HG03175 (cell line): ENCODE data around the gene FAM234A.
"Not testable (repeated sequence)": the region's sequence is repeated elsewhere in the genome, so short reads cannot be mapped to it uniquely, and the experiment has no call there.

Experiments
- ATAC-seq: cut with Tn5 transposase; IDR thresholded peaks from one replicate; pipeline ENCODE4 v1.9.1; 2021; ENCODE audit warnings: mild to moderate bottlenecking, moderate library complexity; ENCODE audit not compliant: unreplicated experiment

FAM234A gene

GRCh38 chr16:230351-230750 is 4.3 kb upstream of the FAM234A start:
- not testable (repeated sequence) for ATAC-seq

- ATAC-seq, result no peak
Measured at GRCh38 chr16:230949-231348, 3.7 kb upstream of the FAM234A start.

DNA sequence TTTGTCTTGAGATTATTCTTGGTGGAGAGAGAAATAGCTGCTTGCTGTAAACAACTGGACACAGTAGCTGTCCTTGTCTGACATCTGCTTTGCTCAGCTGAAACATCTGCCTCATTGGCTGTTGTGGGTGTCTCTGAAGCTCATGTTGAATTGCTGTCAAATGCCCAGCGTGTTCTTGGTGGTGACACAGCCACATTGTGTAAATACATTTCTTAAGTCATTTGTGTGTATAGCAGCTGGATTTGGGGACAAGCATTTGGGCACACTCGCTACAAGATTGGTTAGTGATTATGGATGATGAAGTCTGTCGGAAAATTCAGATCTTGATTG is 5.3 kb downstream of the FAM234A start:
- ATAC-seq, result no peak

DNA sequence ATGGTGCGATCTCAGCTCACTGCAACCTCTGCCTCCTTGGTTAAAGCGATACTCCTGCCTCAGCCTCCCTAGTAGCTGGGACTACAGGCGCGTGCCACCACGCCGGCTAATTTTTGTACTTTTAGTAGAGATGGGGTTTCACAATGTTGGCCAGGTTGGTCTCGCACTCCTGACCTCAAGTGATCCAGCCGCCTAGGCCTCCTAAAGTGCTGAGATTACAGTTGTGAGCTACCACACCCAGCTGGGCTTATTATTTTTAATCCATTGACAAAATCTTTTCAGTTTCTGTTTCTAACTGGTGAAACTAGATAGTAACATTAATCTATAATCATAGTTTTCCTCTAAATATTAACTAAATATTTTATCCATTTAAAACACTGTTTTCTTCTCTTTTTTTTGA is 5.9 kb downstream of the FAM234A start:
- ATAC-seq, result no peak

GRCh38 chr16:242281-242680 is 7.7 kb downstream of the FAM234A start:
- no peak for ATAC-seq

DNA sequence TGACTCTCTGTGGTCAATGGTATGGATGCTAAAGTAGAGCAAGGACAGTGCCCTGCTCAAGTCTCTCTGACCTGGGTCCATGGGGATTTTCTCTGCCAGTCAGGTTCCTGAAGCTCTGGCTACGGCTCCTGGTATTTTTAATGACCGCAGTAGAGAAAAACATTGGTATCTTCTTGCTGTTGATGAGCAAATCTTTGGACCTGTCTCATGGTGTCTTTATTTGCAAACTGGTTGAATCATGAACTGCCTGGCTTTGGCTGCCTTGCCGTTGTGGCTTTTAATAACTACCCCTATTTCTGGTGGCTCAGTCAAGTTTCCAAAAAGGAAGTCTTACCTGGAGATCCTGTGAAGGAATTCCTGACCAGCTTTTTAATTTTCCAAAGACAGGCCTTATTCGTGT is 8.7 kb downstream of the FAM234A start:
- ATAC-seq, result no peak

DNA sequence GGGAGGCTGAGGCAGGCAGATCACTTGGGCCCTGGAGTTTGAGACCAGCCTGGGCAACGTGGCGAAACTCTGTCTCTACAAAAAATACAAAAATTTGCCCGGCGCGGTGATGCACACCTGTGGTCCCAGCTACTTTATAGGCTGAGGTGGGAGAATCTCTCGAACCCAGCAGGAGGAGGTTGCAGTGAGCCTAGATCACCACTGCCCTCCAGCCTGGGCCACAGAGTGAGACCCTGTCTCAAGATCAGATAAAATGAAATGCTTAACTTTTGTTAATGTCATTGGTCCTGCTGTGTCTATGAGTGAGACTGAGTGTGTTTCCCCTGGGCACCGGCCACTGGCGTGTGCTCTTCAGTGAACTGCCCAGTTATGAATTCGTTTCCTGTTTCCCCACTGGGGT is 10.5 kb downstream of the FAM234A start:
- no peak for ATAC-seq

DNA sequence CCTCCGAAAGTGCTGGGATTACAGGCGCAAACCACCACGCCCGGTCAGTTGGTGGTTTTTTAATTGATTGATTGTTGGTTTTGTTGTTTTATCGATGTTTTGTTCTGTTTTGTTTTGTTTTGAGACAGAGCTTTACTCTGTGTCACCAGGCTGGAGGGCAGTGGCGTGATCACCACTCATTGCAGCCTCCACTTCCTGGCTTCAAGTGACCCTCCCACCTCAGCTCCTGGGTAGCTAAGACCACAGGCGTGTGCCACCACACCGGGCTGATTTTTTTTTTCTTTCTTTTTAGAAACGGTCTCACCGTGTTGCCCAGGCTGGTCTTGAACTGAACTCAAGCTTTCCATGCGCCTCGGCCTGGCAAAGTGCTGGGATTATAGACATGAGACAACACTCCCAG is 12.4 kb downstream of the FAM234A start:
- ATAC-seq, result no peak

DNA sequence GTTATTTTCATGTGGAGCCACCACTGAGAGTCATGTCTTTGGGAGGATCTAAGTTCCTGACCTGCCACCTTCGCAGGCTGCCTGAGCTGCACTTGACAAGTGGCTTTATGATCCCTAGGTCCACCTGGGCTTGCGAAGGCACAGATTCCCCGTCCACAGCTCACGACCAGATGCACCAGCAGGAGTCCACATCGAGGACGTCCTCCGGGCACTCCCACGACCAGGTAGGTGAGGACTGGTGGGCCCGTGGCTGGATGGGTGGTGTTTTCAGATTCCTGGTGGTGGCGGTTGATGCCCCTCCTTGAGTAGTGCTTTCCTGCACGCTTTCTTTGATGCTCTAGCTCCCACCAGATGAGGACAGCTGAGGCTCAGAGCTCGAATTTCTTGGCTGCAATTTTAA is 14.8 kb downstream of the FAM234A start:
- no peak for ATAC-seq

DNA sequence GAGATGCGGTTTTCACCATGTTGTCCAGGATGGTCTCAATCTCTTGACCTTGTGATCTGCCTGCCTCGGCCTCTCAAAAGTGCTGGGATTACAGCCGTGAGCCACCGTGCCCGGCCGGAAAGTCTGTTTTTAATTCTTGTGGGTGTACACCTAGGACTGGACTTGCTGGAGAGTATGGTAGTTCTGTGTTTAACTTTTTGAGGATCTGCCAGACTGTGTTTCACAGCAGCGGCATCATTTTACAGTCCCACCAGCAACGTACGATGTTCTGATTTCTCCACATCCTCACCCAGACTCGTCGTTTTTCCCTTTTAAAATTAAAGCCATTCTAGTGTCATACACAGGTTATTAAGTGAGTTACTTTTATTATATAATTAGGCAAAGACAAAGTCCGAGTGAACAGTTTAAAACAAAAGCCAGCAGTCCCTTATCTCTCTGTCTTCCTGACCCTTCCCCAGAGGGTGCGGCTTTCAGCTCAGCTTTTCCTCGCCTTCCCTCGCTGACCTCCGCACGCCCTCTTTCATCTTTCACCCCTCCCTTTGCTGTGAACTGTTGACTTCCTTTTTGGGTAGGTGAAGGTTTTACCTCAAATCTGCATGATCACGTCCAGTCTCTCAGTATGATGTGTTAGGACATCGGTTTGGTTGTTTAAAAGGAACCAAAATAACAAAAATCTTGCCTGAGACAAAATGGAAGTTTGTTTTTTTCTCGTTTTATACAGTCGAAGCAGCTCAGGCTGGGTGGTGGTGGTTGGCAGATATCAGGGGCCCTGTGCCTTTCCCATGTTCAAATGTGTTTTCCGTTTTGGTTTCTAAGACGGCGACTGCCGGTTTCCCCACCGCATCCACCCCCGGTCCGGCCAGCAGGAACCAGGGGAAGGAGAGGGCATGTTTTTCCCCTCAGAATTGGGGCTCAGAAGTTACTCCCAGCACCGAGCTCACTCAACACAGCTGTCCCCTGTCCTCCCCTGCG is 18.0 kb downstream of the FAM234A start:
- no peak for ATAC-seq

GRCh38 chr16:253833-254232 is 19.2 kb downstream of the FAM234A start:
- ATAC-seq, result no peak

- no peak for ATAC-seq
Measured at GRCh38 chr16:254461-254860, 19.8 kb downstream of the FAM234A start.

GRCh38 chr16:255183-255582 is 20.6 kb downstream of the FAM234A start:
- ATAC-seq, result no peak

- not testable (repeated sequence) for ATAC-seq
Measured at GRCh38 chr16:258091-258490, 23.5 kb downstream of the FAM234A start.

DNA sequence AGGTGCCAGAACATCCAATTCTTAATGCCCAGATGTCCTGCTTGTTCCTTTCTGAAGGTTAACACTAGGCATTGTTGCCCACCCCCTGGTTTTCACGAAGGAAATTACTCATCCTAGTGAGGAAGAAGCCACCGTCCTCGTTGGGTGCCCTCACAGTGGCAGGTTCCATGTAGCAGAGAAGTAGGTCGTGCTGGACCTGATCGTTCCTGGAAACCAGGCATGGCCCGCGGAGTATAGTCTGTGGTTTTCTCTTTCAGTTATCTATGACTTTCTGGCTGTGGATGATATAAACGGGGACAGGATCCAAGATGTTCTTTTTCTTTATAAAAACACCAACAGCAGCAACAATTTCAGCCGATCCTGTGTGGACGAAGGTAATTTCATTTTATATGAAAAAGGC is 24.6 kb downstream of the FAM234A start:
- ATAC-seq, result no peak

GRCh38 chr16:259814-260253 is 25.2 kb downstream of the FAM234A start:
- ATAC-seq, result no peak

DNA sequence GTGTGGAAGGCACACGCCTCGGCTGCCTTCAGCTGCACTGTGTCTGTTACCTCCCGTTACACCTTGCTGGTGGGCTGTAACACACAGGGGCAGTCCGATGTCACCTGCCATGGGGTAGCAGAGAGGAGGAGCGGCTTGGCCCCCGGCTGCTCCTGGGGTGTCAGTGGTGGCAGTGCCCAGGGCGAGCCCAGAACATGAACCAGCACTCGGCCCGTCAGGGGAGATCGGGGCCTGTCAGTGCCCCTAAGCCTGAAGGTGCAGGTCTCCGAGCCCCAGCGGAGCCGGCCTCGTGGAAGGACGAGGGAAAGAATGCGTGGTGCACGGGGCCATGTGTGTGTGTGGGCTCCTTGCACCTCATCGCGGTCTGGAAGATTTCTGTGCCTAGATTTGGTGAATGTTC is 25.7 kb downstream of the FAM234A start:
- ATAC-seq, result no peak

- ATAC-seq, result no peak
Measured at GRCh38 chr16:261031-261691, 26.5 kb downstream of the FAM234A start.

DNA sequence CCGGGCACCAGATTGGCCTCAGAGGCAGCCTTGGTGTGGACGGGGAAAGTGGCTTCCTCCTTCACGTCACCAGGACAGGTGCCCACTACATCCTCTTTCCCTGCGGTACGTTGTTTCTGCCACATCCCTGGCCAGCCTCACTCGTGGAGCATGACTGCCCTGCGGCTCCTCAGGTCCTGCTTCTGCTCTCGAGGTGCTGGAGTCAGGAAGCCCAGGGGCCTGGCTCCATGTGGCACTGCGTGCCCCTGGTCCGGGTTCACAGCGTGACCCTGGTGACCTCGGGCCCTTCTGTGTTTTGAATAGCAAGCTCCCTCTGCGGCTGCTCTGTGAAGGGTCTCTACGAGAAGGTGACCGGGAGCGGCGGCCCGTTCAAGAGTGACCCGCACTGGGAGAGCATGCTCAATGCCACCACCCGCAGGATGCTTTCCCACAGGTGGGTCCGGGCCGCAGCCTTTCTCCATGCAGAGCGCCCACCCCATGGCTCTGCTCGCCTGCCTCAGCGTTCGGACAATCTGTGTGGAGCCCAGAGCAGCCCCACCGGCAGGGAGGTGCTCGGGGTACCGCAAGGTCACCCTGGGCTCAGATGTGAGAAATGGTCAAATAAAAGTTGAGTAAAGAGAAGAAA is 27.6 kb downstream of the FAM234A start:
- ATAC-seq, result no peak

DNA sequence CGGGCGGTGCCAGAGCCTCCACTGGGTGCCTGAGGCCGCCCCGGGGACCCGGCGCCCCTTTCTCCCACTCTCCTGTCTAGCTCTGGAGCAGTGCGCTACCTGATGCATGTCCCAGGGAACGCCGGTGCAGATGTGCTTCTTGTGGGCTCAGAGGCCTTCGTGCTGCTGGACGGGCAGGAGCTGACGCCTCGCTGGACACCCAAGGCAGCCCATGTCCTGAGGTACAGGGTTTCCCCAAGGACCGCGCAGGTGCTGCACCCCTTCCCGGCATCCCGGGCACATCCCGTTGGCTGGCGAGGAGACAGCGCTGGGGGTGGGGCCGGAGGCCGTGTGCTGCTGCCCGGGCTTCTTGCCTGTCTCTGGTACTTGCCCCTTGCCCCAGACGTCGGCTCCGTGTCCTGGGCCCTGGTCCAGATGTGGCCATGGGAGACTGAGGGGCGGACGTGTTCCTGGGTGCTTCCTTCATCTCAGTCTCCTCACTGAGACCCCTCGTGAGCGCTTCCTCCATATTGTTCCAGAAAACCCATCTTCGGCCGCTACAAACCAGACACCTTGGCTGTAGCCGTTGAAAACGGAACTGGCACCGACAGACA is 28.7 kb downstream of the FAM234A start:
- no peak for ATAC-seq

- ATAC-seq, result no peak
Measured at GRCh38 chr16:263944-264343, 29.3 kb downstream of the FAM234A start.
